Stimulated activated CD4-positive, alpha-beta T cell treated with anti-CD3 and anti-CD28 coated beads, TNF-alpha, amount 100 ng/mL, for 24 hours (primary cell): ENCODE results near the gene ADAM12.

ENCODE experiments used
- DNase-seq, 3 experiments: peaks; one replicate each; pipeline ENCODE4 v3.0.0-alpha.2; 2020; ENCODE audit warnings: low read depth in 3 of 3

The ADAM12 gene

DNA sequence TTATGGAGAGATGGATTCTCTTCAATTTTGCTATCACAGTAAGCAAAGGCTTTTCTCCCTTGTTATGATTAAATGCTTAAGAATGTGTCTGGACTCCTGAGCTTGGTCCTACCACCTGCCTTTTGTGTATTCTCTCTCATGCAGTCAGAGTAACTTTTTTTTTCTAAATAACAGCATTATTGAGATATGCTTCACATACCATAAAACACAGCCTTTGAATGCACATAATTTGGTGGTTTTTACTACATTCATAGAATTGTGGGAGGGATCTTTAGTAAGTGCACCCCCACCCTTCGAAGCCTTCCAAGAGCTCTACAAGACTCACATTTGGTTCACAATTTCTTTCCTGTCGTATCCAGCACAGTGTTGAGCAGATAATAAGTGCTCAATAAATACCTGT lies 175.5 kb downstream of the ADAM12 start:
- DNase-seq, result no peak

- DNase-seq, result no peak
Measured at GRCh38 chr10:126210051-126210651, 178.1 kb downstream of the ADAM12 start.

GRCh38 chr10:126209451-126209850 lies 178.8 kb downstream of the ADAM12 start:
- DNase-seq, result no peak

GRCh38 chr10:126208726-126209302 lies 179.5 kb downstream of the ADAM12 start:
- no peak for DNase-seq

- DNase-seq, result no peak
Measured at GRCh38 chr10:126207851-126208250, 180.4 kb downstream of the ADAM12 start.

DNA sequence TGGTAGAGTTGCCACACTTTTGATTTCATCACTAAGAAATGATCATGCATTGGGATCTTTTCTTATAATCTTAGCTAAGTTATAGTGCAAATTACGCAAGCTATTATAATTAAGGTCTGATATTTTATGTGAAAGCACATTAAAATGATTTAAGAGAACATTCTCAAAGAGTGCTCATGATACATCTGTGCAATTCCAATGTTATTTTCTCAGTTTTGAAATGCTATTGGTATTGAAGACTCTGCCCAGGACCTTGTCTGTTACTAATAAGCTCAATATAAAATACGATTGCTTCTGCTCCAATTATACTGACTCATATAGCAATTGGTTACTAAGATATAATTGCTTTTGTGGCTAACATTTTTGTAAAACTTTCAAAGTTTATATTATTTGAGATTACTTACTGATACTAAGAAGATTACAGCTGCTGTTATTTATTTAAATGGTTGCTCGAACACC lies 180.9 kb downstream of the ADAM12 start:
- no peak for DNase-seq

GRCh38 chr10:126205486-126206205 lies 182.6 kb downstream of the ADAM12 start:
- DNase-seq, result no peak

DNA sequence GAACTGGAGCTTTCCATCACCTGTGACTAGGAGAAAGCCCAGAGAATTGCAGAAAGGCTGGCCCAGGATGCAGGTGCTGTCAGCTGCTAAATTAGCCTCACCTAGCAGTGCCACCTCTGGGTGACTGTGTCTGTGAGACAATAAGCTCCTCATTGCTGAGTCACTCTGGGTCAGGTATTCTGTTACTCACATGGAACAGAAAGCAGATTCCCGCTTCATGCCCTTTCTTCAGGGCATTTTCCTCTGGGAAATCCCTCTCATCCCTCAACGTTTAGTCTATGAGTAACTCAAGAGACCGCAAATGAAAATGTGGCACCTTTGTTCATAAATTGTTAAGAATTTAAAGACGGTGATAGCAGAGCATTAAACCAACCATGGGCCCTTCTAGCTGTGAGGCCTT lies 184.0 kb downstream of the ADAM12 start:
- no peak for DNase-seq

- DNase-seq, result no peak
Measured at GRCh38 chr10:126203746-126204145, 184.5 kb downstream of the ADAM12 start.

- no peak for DNase-seq
Measured at GRCh38 chr10:126201603-126202002, 186.7 kb downstream of the ADAM12 start.

- DNase-seq, result no peak
Measured at GRCh38 chr10:126199221-126199998, 188.9 kb downstream of the ADAM12 start.

DNA sequence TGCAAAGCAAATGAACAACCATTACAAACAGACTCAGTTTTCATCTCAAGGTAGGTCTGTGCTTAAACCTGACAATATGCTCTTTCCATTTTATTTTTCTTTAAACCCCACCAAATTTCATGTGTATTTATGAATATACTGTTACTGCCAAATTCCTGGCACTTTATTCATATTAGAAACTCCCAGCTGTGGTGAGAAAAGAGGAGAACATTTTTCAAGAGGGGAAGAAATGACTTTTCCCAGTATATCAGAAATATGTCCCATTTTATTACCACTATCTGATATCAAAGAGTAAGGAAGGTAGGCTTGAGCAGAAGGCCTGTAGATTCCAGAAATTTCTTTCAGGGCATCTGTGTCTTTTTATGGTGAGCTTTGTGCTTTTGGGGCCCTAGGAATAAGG lies 189.6 kb downstream of the ADAM12 start:
- DNase-seq, result no peak

DNA sequence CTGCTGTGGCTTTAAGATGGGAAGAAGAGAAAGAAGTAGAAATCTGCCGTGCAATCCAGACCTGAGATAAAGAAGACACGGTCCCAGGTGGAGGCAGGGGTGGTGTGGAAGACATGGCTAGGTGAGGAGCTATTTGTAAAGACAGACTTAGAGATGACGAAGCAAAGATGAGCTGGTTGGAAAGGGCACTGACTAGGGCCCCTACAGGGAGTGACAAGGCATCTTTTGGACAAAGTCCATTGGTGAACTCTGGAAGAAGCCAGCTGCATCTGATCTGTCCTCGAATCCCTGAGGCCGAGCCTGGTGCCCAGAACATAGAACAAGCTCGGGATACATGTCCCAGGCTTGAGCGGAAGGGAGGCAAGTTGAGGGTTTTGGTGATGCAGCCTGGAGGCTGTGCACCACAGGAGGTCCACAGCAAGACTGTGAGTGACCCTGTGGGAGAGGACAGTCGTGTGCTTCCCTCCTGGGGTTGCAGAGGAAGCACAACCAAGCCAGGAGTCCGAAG lies 191.2 kb downstream of the ADAM12 start:
- DNase-seq, result no peak

DNA sequence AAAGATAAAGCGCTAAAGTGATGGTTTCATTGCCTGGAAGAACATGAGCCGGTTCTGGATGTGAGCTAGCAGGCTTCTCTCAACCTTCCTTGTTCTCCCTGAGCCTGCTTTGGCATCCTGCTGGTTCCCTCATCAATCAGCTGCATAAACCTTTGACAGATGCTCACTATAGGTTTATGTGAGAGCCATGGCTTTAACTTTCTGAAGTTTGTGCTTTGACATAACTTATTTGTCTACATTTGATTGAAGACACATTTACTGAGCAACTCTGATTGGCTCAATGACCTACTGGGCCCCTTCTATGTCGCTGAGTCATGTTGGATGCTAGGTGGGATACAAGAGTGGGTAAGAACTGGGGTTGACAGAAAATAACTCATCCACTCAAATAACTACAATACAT lies 192.0 kb downstream of the ADAM12 start:
- DNase-seq, result no peak

DNA sequence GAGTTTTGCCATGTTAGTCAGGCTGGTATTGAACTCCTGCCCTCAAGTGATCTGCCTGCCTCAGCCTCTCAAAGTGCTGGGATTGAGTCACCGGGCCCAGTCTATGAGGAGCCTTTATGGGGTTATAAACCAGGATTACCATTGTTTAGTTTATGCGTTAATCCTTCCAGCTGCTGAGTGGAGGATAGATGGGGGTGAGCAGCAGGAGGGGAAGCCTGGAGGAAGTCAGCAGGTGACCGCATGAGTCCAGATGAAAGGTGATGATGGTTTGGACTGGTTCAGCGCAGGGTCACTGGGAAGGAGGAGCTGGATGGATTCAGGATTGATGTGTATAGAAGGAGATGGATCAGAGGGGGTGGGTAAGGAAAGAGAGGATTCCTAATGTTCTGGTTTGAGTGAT lies 197.1 kb downstream of the ADAM12 start:
- DNase-seq, result no peak

- DNase-seq, result no peak
Measured at GRCh38 chr10:126188679-126189200, 199.5 kb downstream of the ADAM12 start.

GRCh38 chr10:126187399-126187798 lies 200.9 kb downstream of the ADAM12 start:
- DNase-seq, result no peak

GRCh38 chr10:126186766-126187165 lies 201.5 kb downstream of the ADAM12 start:
- no peak for DNase-seq

DNA sequence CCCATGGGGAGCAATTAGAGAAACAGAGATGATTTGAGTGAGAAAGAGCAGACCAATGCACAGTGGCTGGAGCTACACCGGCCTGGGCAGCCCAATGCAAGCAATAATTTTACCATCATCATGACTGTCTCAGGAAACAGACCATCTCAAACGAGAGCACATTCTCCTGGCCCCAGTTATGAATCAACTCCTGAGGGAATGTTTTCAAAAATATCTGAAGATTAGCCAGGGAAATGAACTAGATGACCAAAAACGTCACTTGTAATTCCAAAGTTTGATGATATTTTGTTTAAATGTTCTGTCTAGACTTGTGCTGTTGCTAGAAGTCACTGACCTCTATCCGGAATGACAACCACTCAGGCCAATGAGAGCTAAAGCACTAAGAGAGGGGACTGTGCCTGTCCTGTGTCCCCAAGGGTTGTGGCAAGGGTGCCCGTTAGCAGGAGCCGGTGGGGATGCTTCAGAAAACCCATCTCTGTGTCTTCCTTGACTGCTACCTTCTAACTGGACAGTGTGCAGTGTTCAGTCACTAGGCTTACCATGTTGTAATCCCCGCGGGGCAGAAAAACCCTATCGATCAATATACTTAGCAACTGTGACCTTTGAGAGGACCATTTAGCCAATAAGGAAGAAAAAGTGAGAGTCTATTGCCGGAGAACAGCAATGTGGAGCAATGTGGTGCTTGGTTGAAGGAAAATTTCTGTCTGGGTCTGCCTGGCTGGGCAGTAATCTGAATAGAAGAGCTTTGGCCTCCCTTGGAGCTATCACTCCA lies 202.4 kb downstream of the ADAM12 start:
- DNase-seq, result no peak

- no peak for DNase-seq
Measured at GRCh38 chr10:126181626-126182025, 206.7 kb downstream of the ADAM12 start.

DNA sequence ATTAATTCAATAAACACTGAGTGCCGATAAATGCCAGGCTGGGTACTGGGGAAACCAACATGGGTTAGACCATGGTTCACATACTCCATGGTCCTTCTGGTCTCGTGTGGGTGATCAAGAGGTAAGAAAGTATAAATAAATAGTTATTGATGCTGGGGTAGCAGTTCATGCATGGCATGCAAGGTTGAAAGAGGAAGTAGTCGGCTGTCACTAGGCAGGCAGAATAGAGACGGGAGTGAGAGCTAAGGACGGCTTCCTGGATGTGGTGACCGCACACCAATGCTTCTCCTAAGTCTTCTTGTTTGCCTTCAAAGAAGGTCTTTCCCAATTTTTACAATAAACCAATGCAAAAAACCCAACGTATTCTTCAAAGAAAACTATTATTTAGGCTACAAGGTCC lies 208.6 kb downstream of the ADAM12 start:
- DNase-seq, result no peak
